Osteoblast (primary cell): ENCODE measurements around the gene ANKRD6. TPM values are rescaled to one million over a fixed set of nuclear protein-coding genes. Genes with fewer than 3 reads are reported as not detected.

Experiments used
- DNase-seq: peaks from one replicate; pipeline ENCODE4 v3.0.0; 2011; ENCODE audit warnings: low spot score, mixed read lengths; ENCODE audit not compliant: insufficient read length; ENCODE audit errors: missing footprints
- H2AFZ ChIP-seq: 2 replicates; pipeline ENCODE4 v1.6.0; 2011; ENCODE audit warnings: mild to moderate bottlenecking, low read length
- H3K27ac ChIP-seq: 2 replicates; pipeline ENCODE4 v1.5.1; 2011; ENCODE audit warnings: mild to moderate bottlenecking, low read depth, low read length, moderate library complexity
- H3K27me3 ChIP-seq: 2 replicates; pipeline ENCODE4 v1.6.0; 2012; ENCODE audit warnings: mild to moderate bottlenecking, control low read depth, inconsistent platforms, low read length, moderate library complexity; ENCODE audit not compliant: insufficient read depth
- H3K36me3 ChIP-seq: 2 replicates; pipeline ENCODE4 v1.5.1; 2011; ENCODE audit warnings: mild to moderate bottlenecking, low read length, control low read depth, moderate library complexity; ENCODE audit not compliant: insufficient read depth
- H3K4me1 ChIP-seq: 2 replicates; pipeline ENCODE4 v1.5.1; 2011; ENCODE audit warnings: mild to moderate bottlenecking, low read length, control low read depth, moderate library complexity; ENCODE audit not compliant: insufficient read depth
- H3K4me2 ChIP-seq: 2 replicates; pipeline ENCODE4 v1.6.0; 2011; ENCODE audit warnings: mild to moderate bottlenecking, low read length; ENCODE audit not compliant: insufficient read depth
- H3K4me3 ChIP-seq: fragments of 200-600 bp; sonication (generic); 3 replicates; pipeline ENCODE4 v1.5.1; 2012; ENCODE audit warnings: mild to moderate bottlenecking, low read length, inconsistent platforms; ENCODE audit not compliant: insufficient read depth
- H3K79me2 ChIP-seq: 2 replicates; pipeline ENCODE4 v1.6.0; 2012; ENCODE audit warnings: mild to moderate bottlenecking, low read length, control low read depth, inconsistent platforms; ENCODE audit not compliant: insufficient read depth
- H3K9me3 ChIP-seq: 2 replicates; pipeline ENCODE4 v1.5.1; 2011; ENCODE audit warnings: low read depth, low read length, control low read depth
- H4K20me1 ChIP-seq: 2 replicates; pipeline ENCODE4 v1.6.0; 2012; ENCODE audit warnings: mild to moderate bottlenecking, low read length, control low read depth; ENCODE audit not compliant: insufficient read depth
- total RNA-seq: library from RNA; depleted of rRNA; stranded (reverse); fragments of >200 nt; gene quantifications from 2 replicates; pipeline ENCODE4 v1.2.3, GENCODE V29; 2012
- TF ChIP-seq, protein P1 (sequence below): IDR thresholded peaks from 2 replicates; pipeline ENCODE4 v1.5.1; 2011; ENCODE audit warnings: mild to moderate bottlenecking, low read depth, low read length, moderate library complexity; ENCODE audit errors: extremely low read depth

Gene ANKRD6
- total RNA-seq, 1 donor = 11.2 TPM

GRCh38 chr6:89528866-89529265 is 95.9 kb downstream of the ANKRD6 start:
- H3K36me3 ChIP-seq = no peaks in the 10 kb centered on the region
- H3K4me3 ChIP-seq = no peak overlapping the region
- no peaks in the 10 kb centered on the region for H3K27me3 ChIP-seq
- DNase-seq = no peak
- H3K9me3 ChIP-seq = no peaks in the 10 kb centered on the region
- H3K4me1 ChIP-seq = no peaks in the 10 kb centered on the region
- H3K27ac ChIP-seq = no peak overlapping the region
- H2AFZ ChIP-seq = no peak overlapping the region
- no peaks in the 10 kb centered on the region for H4K20me1 ChIP-seq
- TF ChIP-seq, protein P1, sequence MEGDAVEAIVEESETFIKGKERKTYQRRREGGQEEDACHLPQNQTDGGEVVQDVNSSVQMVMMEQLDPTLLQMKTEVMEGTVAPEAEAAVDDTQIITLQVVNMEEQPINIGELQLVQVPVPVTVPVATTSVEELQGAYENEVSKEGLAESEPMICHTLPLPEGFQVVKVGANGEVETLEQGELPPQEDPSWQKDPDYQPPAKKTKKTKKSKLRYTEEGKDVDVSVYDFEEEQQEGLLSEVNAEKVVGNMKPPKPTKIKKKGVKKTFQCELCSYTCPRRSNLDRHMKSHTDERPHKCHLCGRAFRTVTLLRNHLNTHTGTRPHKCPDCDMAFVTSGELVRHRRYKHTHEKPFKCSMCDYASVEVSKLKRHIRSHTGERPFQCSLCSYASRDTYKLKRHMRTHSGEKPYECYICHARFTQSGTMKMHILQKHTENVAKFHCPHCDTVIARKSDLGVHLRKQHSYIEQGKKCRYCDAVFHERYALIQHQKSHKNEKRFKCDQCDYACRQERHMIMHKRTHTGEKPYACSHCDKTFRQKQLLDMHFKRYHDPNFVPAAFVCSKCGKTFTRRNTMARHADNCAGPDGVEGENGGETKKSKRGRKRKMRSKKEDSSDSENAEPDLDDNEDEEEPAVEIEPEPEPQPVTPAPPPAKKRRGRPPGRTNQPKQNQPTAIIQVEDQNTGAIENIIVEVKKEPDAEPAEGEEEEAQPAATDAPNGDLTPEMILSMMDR = no peak
- H3K79me2 ChIP-seq = no peaks in the 10 kb centered on the region
- no peak overlapping the region for H3K4me2 ChIP-seq

GRCh38 chr6:89530982-89531381 is 98.0 kb downstream of the ANKRD6 start:
- Histone ChIP-seq H2AFZ (no peak overlapping the region), H3K27me3 (no peaks in the 10 kb centered on the region), H3K4me2 (no peak overlapping the region), H3K4me3 (no peak overlapping the region), H3K79me2 (no peaks in the 10 kb centered on the region), H3K4me1 (no peaks in the 10 kb centered on the region), H3K27ac (no peak overlapping the region), H3K36me3 (no peaks in the 10 kb centered on the region), H4K20me1 (no peaks in the 10 kb centered on the region), H3K9me3 (no peaks in the 10 kb centered on the region)
- DNase-seq = no peak
- TF ChIP-seq, protein P1 = no peak

- TF ChIP-seq, protein P1 = no peak
- no peaks in the 10 kb centered on the region for H3K36me3 ChIP-seq
- H3K9me3 ChIP-seq = no peaks in the 10 kb centered on the region
- H3K4me3 ChIP-seq = no peak overlapping the region
- H3K79me2 ChIP-seq = no peaks in the 10 kb centered on the region
- H3K27ac ChIP-seq = no peak overlapping the region
- DNase-seq = no peak
- no peaks in the 10 kb centered on the region for H3K4me1 ChIP-seq
- no peak overlapping the region for H2AFZ ChIP-seq
- H4K20me1 ChIP-seq = no peaks in the 10 kb centered on the region
- no peak overlapping the region for H3K4me2 ChIP-seq
- no peaks in the 10 kb centered on the region for H3K27me3 ChIP-seq
These were observed 103.3 kb downstream of the ANKRD6 start for GRCh38 chr6:89536231-89536630.

- H3K27me3 ChIP-seq = no peaks in the 10 kb centered on the region
- no peaks in the 10 kb centered on the region for H3K36me3 ChIP-seq
- H2AFZ ChIP-seq = no peak overlapping the region
- H3K79me2 ChIP-seq = no peaks in the 10 kb centered on the region
- H3K4me1 ChIP-seq = no peaks in the 10 kb centered on the region
- no peak for DNase-seq
- H4K20me1 ChIP-seq = no peaks in the 10 kb centered on the region
- no peaks in the 10 kb centered on the region for H3K9me3 ChIP-seq
- no peak overlapping the region for H3K4me3 ChIP-seq
- no peak overlapping the region for H3K27ac ChIP-seq
- H3K4me2 ChIP-seq = no peak overlapping the region
- TF ChIP-seq, protein P1 = no peak
These were observed 106.8 kb downstream of the ANKRD6 start for GRCh38 chr6:89539779-89540178.
